ENCODE results near the gene PCED1A.

Gene PCED1A

DNA sequence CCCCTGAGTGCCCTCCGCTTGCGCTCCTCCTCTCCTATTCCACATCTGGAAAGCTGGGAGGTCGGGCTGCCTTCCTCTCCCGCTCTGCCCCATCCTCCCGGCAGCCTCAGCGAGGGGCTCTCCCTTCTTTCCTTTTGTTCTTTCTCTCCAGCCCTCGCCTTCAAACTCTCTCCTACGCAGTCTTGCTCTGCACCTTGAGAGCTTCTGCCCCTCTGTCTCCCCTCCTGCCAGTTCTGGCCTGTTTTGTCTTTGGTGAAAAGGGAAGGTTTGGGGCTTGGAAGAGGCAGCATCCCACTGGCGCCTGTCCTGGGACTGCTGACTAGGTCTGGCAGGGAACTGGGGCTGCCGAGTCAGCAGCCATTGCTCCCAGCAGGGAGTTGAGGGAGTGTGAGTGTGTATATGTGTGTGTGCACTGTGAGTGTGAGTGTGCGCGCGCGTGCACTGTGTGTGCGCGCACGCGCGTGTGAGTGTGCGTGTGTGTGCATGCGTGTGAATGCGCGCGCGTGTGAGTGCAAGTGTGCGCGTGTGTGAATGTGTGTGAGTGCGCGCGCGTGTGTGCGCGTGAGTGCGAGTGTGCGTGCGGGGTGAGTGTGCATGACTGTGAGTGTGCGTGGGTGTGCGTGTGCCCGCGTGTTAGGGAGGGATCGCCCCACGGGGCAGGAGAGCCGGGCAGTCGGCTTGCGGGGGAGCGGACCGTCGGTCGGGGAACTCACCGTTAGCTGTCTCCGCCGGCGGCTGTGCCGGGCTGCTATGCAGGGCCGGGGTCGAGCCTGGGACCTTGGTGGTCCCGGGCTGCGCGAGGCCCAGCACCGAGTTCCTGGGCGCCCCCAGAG, 40.6 kb downstream of the PCED1A start:
- no peaks in the 10 kb centered on the region for H4K20me1 ChIP-seq (ENCODE audit: control insufficient read depth, insufficient read depth, low read depth, low read length)
- no peaks in the 10 kb centered on the region for H3K9me3 ChIP-seq (ENCODE audit: control insufficient read depth, insufficient read depth, low read length)
- no peaks in the 10 kb centered on the region for H3K79me2 ChIP-seq (ENCODE audit: control insufficient read depth, low read length)
- no peak overlapping the region for H3K4me3 ChIP-seq (ENCODE audit: low read length)
- no peaks in the 10 kb centered on the region for H3F3A ChIP-seq (ENCODE audit: control insufficient read depth, insufficient read depth)
- H3K27ac ChIP-seq (ENCODE audit: low read depth, low read length) = no peak overlapping the region
- no peaks in the 10 kb centered on the region for H3K36me3 ChIP-seq (ENCODE audit: control insufficient read depth, low read length)
- no peaks in the 10 kb centered on the region for H3K4me1 ChIP-seq (ENCODE audit: control insufficient read depth, low read length)
- H3K27me3 ChIP-seq (ENCODE audit: control insufficient read depth, low read length) = peaks cover 3% of the 10 kb centered on the region; the same call in 1 of the 2 replicates
- H3K4me2 ChIP-seq (ENCODE audit: low read length) = no peak overlapping the region
- no peaks in the 10 kb centered on the region for H3K9me2 ChIP-seq (replicated peaks; ENCODE audit: control insufficient read depth, low read length)
- TF ChIP-seq EZH2phosphoT487 (IDR thresholded peaks at IDR 0.05; ENCODE audit: borderline replicate concordance, low read length) (no peak), CTCF (IDR thresholded peaks at IDR 0.05; ENCODE audit: low read depth, low read length, poor library complexity, severe bottlenecking) (no peak)

- H3K27ac ChIP-seq (ENCODE audit: low read depth, low read length) = no peak overlapping the region
- H4K20me1 ChIP-seq (ENCODE audit: control insufficient read depth, insufficient read depth, low read depth, low read length) = no peaks in the 10 kb centered on the region
- no peaks in the 10 kb centered on the region for H3K36me3 ChIP-seq (ENCODE audit: control insufficient read depth, low read length)
- H3K9me2 ChIP-seq (replicated peaks; ENCODE audit: control insufficient read depth, low read length) = no peaks in the 10 kb centered on the region
- H3K4me3 ChIP-seq (ENCODE audit: low read length) = no peak overlapping the region
- H3K9me3 ChIP-seq (ENCODE audit: control insufficient read depth, insufficient read depth, low read length) = no peaks in the 10 kb centered on the region
- TF ChIP-seq CTCF (IDR thresholded peaks at IDR 0.05; ENCODE audit: low read depth, low read length, poor library complexity, severe bottlenecking) = no peak
- TF ChIP-seq EZH2phosphoT487 (IDR thresholded peaks at IDR 0.05; ENCODE audit: borderline replicate concordance, low read length) = no peak
- H3F3A ChIP-seq (ENCODE audit: control insufficient read depth, insufficient read depth) = no peaks in the 10 kb centered on the region
- H3K4me2 ChIP-seq (ENCODE audit: low read length) = no peak overlapping the region
- H3K79me2 ChIP-seq (ENCODE audit: control insufficient read depth, low read length) = no peaks in the 10 kb centered on the region
- H3K27me3 ChIP-seq (ENCODE audit: control insufficient read depth, low read length) = peaks cover 3% of the 10 kb centered on the region; the same call in 1 of the 2 replicates
- H3K4me1 ChIP-seq (ENCODE audit: control insufficient read depth, low read length) = no peaks in the 10 kb centered on the region
Measured at GRCh38 chr20:2799271-2799670, 41.2 kb downstream of the PCED1A start.

DNA sequence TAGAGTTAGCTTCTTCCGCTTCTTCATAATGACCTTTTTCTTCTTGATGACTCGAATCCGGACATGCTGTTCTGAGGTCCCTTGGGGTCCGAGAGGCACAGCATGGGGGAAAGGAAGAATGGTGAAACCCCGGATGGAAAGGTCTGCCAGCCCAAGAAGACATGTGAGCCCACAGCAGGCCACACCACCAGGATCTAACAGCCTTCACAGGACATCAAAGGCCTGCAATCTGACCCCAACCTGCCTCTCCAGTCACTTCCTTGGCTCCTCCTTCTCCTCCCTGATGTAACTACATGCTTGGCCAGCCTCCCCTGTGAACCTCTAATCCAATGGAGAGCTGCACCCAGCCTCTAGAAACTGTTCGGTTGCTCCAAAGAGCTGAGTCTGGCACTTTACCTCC, 41.6 kb downstream of the PCED1A start:
- Histone ChIP-seq H3K4me3 (ENCODE audit: low read length) (no peak overlapping the region), H3K79me2 (ENCODE audit: control insufficient read depth, low read length) (no peaks in the 10 kb centered on the region), H3K9me3 (ENCODE audit: control insufficient read depth, insufficient read depth, low read length) (no peaks in the 10 kb centered on the region), H3K27ac (ENCODE audit: low read depth, low read length) (no peak overlapping the region), H3K4me1 (ENCODE audit: control insufficient read depth, low read length) (no peaks in the 10 kb centered on the region), H4K20me1 (ENCODE audit: control insufficient read depth, insufficient read depth, low read depth, low read length) (no peaks in the 10 kb centered on the region), H3K4me2 (ENCODE audit: low read length) (no peak overlapping the region), H3K27me3 (ENCODE audit: control insufficient read depth, low read length) (peaks cover 3% of the 10 kb centered on the region; the same call in 1 of the 2 replicates), H3K9me2 (replicated peaks; ENCODE audit: control insufficient read depth, low read length) (no peaks in the 10 kb centered on the region), H3F3A (ENCODE audit: control insufficient read depth, insufficient read depth) (no peaks in the 10 kb centered on the region), H3K36me3 (ENCODE audit: control insufficient read depth, low read length) (no peaks in the 10 kb centered on the region)
- no peak for TF ChIP-seq CTCF (IDR thresholded peaks at IDR 0.05; ENCODE audit: low read depth, low read length, poor library complexity, severe bottlenecking)
- TF ChIP-seq EZH2phosphoT487 (IDR thresholded peaks at IDR 0.05; ENCODE audit: borderline replicate concordance, low read length) = no peak

All from DOHH2 (cell line).